ENCODE measurements around the gene ABCC3.
"Not testable (repeated sequence)": the region's sequence is repeated elsewhere in the genome, so short reads cannot be mapped to it uniquely, and the experiment has no call there.

The ABCC3 gene

GRCh38 chr17:50719924-50720794 is 85.5 kb downstream of the ABCC3 start:
- DNase-seq (ENCODE audit: low read depth), result no peak
- peak overlapping the region; percentile 93 for H3K4me3 ChIP-seq (ENCODE audit: low read depth, low read length)

DNA sequence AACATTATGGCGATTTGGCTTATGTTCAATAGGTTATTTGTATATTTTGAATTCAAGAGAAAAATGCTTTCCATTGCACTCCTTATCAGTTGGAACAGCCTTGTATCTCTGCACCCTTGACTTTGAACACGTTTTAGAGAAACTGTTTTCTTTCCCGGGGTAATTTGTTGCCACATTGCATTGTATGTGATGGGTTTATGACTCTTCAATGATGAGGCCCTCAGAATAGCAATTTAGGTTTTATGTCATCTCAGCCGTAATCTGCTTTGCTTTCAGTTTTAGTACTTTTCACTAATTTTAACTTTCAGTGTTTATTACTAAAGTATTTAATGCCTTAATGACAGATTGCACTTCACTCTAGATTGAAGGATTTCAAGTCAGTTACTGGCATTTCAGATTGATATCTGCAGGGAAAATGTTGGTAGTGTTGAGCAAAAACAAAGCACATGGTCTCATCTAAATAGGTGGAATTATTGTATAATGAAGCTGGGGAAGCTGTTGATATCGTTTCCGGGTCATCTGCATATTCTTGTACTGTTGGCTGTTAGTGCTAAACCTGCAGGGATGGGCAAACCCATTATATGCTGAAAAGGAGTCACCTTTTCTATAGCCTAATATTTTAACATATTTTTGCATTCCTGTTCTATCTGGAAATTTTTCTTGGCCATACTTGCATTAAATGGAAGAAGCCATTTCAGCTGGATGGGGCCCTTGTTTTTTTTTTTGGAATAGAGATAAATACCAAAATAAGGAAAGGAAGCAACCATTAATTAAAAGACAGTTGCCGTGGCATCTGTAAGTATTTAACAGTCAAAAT is 86.7 kb downstream of the ABCC3 start:
- H3K4me3 ChIP-seq (ENCODE audit: low read depth, low read length), result peak overlapping the region; percentile 93
- no peak for DNase-seq (ENCODE audit: low read depth)

DNA sequence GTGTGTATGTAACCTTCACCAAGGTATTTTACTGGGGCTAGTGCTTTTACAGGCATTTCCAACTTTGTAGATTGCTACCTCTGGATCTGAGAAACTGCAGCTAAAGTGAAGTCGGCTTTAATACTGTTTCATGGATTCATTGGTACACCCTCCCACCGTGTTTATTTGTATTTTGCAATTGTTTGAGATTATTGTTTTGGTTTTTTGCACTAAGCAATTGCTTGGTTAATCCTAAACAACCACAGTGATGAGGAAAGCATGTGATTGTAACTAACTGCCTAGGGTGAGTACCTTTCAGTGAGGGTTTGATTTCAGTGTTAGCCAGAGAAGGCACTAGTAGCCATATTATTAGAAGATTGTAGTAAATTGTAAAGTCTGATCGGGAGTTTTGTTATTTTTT is 88.1 kb downstream of the ABCC3 start:
- no peak overlapping the region for H3K4me3 ChIP-seq (ENCODE audit: low read depth, low read length)
- DNase-seq (ENCODE audit: low read depth), result no peak

GRCh38 chr17:50724622-50725021 is 89.9 kb downstream of the ABCC3 start:
- not testable (repeated sequence) for H3K4me3 ChIP-seq (ENCODE audit: low read depth, low read length); DNase-seq (ENCODE audit: low read depth)

- no peak for DNase-seq (ENCODE audit: low read depth)
- H3K4me3 ChIP-seq (ENCODE audit: low read depth, low read length), result no peak overlapping the region
Measured at GRCh38 chr17:50725769-50726655, 91.3 kb downstream of the ABCC3 start.

DNA sequence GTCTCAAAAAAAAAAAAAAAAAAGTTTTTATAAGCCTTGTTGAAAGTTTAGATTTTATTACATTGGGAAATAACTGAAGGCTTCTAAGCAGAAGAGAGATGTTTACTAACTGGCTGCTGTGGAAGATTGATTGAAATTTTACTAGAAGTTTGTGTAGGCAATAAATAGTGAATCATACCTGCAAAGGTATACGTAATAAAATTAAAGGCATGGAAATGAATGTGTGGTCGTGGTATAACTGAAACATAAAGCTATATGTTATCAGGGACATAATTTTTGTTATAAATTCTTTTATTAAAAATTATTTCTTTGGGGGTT is 93.4 kb downstream of the ABCC3 start:
- no peak overlapping the region for H3K4me3 ChIP-seq (ENCODE audit: low read depth, low read length)
- DNase-seq (ENCODE audit: low read depth), result no peak

GRCh38 chr17:50728881-50729765 is 94.4 kb downstream of the ABCC3 start:
- no peak overlapping the region for H3K4me3 ChIP-seq (ENCODE audit: low read depth, low read length)
- no peak for DNase-seq (ENCODE audit: low read depth)

DNA sequence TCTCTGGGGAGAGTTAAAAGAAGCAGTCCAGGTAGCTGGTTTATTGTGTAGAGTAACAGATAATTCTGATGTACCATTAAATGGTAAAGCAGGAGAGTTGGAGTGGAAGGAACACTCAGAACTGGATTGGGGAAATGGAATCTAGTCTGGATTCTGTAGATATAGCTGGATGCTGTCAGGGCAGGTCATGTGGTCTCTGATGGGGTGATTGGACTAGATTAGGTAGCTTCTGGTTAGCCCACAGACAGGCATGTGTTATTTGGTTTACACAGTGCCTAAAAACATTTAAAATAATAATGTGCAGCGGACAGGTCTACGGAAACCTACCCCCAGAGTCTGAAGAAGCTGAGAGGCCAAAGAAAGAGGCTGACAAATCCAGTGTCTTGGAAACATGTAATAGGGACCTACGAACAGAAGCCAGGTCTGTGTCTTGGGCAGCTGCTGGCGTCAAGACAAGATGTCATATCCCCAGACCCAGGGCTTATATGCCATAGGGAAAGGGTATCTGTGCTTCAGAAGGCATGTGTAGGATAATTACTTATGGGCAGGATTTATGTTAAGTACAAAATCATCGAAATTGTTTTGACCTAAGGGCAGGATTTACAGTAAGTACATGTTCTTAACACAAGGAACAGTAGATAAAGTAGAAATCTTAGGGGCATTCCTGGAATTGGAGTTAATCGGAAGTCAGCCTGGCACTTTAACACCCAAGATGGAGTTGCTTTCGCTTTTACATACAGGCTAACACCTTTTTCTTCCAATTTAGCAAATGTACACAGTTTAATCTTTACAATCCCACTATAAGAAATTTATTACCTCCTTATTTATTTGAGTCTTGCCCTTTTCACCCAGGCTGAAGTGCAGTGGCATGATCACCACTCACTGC is 97.1 kb downstream of the ABCC3 start:
- H3K4me3 ChIP-seq (ENCODE audit: low read depth, low read length), result no peak overlapping the region
- DNase-seq (ENCODE audit: low read depth), result no peak

DNA sequence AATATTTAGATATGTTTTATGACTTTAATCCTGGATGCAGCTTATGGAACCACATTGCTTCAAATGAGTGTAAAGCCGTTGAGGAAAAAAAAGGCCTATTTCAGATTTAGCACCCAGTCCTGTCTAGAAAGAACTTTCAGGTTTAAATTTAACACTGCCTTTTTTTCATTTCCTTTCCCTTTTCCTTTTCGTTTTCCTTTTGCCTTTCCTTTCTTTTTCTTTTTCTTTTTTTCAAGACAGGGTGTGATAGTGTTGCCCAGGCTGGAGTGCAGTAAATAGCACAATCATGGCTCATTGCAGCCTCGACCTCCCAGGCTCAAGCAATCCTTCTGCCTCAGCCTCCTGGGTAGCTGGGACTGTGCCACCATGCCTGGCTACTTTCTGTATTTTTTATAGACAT is 100.6 kb downstream of the ABCC3 start:
- H3K4me3 ChIP-seq (ENCODE audit: low read depth, low read length), result no peak overlapping the region
- no peak for DNase-seq (ENCODE audit: low read depth)

DNA sequence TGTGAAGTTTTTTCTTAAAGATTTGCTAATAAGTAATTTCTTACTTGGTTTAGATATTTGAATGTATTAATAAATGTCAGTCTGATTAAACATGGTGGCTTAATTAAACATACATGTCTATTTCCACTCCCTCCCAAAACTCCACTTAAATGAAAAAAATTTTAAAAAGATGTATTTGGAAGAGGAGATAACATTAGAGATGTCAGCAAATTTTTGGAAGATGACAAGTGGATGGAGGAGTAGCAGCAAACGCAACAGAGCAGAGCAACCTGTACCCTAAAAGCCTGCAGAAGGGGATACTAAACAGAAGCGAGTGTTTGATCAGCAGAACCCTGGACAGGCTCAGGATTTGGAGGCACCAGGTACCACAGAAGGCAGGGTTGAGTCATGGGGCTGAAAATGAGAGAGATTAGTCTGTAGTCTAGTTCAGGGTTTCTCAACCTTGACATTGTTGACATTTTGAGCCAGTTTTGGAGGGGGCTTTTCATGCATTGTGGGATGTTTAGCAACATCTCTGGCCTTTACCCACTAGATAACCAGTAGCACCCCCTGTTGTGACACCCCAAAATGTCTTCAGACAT is 102.5 kb downstream of the ABCC3 start:
- H3K4me3 ChIP-seq (ENCODE audit: low read depth, low read length), result no peak overlapping the region
- DNase-seq (ENCODE audit: low read depth), result no peak

- DNase-seq (ENCODE audit: low read depth), result no peak
- no peak overlapping the region for H3K4me3 ChIP-seq (ENCODE audit: low read depth, low read length)
Measured at GRCh38 chr17:50739098-50739497, 104.4 kb downstream of the ABCC3 start.

Measured in skeletal muscle cell (primary cell).